GM12892 (cell line): ENCODE results near the gene ITGA3.

Source experiments
- POLR2A ChIP-seq: IDR thresholded peaks from 2 replicates; pipeline ENCODE4 v1.6.1; 2011; ENCODE audit warnings: low read depth, low read length, control low read depth
- POLR2AphosphoS5 ChIP-seq: IDR thresholded peaks from 2 replicates; pipeline ENCODE4 v1.6.1; 2011; ENCODE audit warnings: low read depth, low read length, control low read depth

DNA sequence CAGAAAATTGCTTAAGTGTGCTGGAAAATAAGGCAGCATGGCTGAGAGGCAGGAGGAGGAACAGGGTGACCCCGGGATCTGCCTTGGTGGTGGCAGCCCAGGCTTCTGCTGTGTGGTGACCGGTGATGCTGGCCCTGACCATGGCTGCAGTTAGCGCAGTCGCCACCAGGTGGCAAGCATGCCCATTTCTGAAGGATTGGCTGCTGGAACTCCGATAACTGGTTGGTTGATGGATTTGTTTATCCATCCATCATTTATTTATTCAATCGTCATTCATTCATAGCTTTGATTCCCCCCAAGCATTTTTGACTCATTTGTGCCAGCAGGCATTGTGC, 29.1 kb upstream of the ITGA3 start:
- TF ChIP-seq POLR2A (no peak), POLR2AphosphoS5 (no peak)
